Right cardiac atrium (tissue), 5 donors: ENCODE measurements around the gene UMOD. TPM values are rescaled to one million over a fixed set of nuclear protein-coding genes. Genes with fewer than 3 reads are reported as not detected.
A peak's percentile ranks its signal among the peaks of the same experiment; 100 is the strongest.
"Not testable (repeated sequence)": the region's sequence is repeated elsewhere in the genome, so short reads cannot be mapped to it uniquely, and the experiment has no call there.

Experiments
- ATAC-seq, 2 donors: fragments of 200-7000 bp; cut with Tn5 transposase; one replicate each; pipeline versions ENCODE4 v1.8.0 to v1.9.1; 2020; ENCODE audit warnings: moderate library complexity in 2 of 2, mild to moderate bottlenecking in 1 of 2
- DNase-seq, 3 donors: peaks; one replicate each; pipeline ENCODE4 v3.0.0-alpha.2; 2020
- H3K27ac ChIP-seq: one replicate; pipeline ENCODE4 v1.5.1; 2013; ENCODE audit warnings: mild to moderate bottlenecking, low read length, control low read depth, moderate library complexity
- H3K27me3 ChIP-seq: one replicate; pipeline ENCODE4 v1.6.1; 2013; ENCODE audit not compliant: control insufficient read depth, insufficient read depth
- H3K4me1 ChIP-seq: one replicate; pipeline ENCODE4 v1.6.1; 2013; ENCODE audit warnings: low read length; ENCODE audit not compliant: control insufficient read depth, insufficient read depth
- H3K4me3 ChIP-seq: one replicate; pipeline ENCODE4 v1.5.1; 2013; ENCODE audit warnings: low read length, control low read depth
- H3K9me3 ChIP-seq: one replicate; pipeline ENCODE4 v1.6.1; 2013; ENCODE audit warnings: low read length; ENCODE audit not compliant: control insufficient read depth
- WGBS: extraction: QIAGEN DNeasy Blood & Tissue Kit; methylation state at CpG from one replicate; pipeline ENCODE4 v1.1.7; 2013; 5-methylcytosine and 5-hydroxymethylcytosine counted together
- intact Hi-C, 4 donors: fragments of 100-400 bp; cut with DNase I; formaldehyde crosslinking; loops; one replicate each; pipeline versions ENCODE4 v1.11.0 to v1.14.0; 2022 to 2023
- polyA plus RNA-seq: library from polyadenylated mRNA; stranded (reverse); fragments of 200-250 nt; gene quantifications from one replicate; pipeline ENCODE4 v1.2.3, GENCODE V29; 2013
- total RNA-seq, 4 donors: library from RNA; stranded (reverse); fragmentation: NEBNext Ultra II Directional; extraction: Animal tissue kit (Norgen Biotek cat#: 25700); gene quantifications; one replicate each; pipeline ENCODE4 v1.2.1, GENCODE V29; 2021
- donor health status: healthy with polysubstance abuse.
- donor health status: DM: no; HTN: yes; CAD: no.
- donor health status: DM: no; HTN: no; CAD: no.
- donor health status: DM: no; HTN: yes; CAD: no; lungs with severe emphysema.
- donor health status: DM: yes; HTN: yes; CAD: no.

UMOD gene
- total and polyA plus RNA-seq, 5 donors, result not detected

- 78% methylated on average over 2 of the region's 2 CpGs for WGBS
- no peaks in the 10 kb centered on the region for H3K4me1 ChIP-seq
- H3K4me3 ChIP-seq, result no peak overlapping the region
- H3K27ac ChIP-seq, result no peak overlapping the region
- H3K27me3 ChIP-seq, result no peaks in the 10 kb centered on the region
- DNase-seq (no peak), ATAC-seq (peak in 1 of 2 donors; percentile 16)
- intact Hi-C loops, result no loop called here
- H3K9me3 ChIP-seq, result no peaks in the 10 kb centered on the region
Observed at GRCh38 chr16:20320178-20320577, 32.3 kb downstream of the UMOD start.

- no peaks in the 10 kb centered on the region for H3K27me3 ChIP-seq
- 69% methylated on average over 1 of the region's 1 CpG for WGBS
- H3K4me3 ChIP-seq, result no peak overlapping the region
- H3K27ac ChIP-seq, result no peak overlapping the region
- intact Hi-C loops, result no loop called here
- ATAC-seq, result no peak
- H3K9me3 ChIP-seq, result no peaks in the 10 kb centered on the region
- H3K4me1 ChIP-seq, result no peaks in the 10 kb centered on the region
- DNase-seq, result no peak
Observed at GRCh38 chr16:20319406-20319805, 33.1 kb downstream of the UMOD start.

GRCh38 chr16:20318437-20318836 lies 34.1 kb downstream of the UMOD start:
- DNase-seq (no peak), ATAC-seq (no peak)
- Histone ChIP-seq H3K9me3 (no peaks in the 10 kb centered on the region), H3K27me3 (no peaks in the 10 kb centered on the region), H3K4me3 (no peak overlapping the region), H3K27ac (no peak overlapping the region), H3K4me1 (no peaks in the 10 kb centered on the region)
- intact Hi-C loops, result no loop called here
- WGBS, result 67% methylated on average over 3 of the region's 3 CpGs

- H3K9me3 ChIP-seq, result no peaks in the 10 kb centered on the region
- 70% methylated on average over 7 of the region's 7 CpGs for WGBS
- intact Hi-C loops, result no loop called here
- no peaks in the 10 kb centered on the region for H3K4me1 ChIP-seq
- no peak for DNase-seq
- H3K27ac ChIP-seq, result no peak overlapping the region
- no peaks in the 10 kb centered on the region for H3K27me3 ChIP-seq
- H3K4me3 ChIP-seq, result no peak overlapping the region
- ATAC-seq, result no peak
Observed at GRCh38 chr16:20318006-20318405, 34.5 kb downstream of the UMOD start.

GRCh38 chr16:20317117-20317516 lies 35.4 kb downstream of the UMOD start:
- no peaks in the 10 kb centered on the region for H3K4me1 ChIP-seq
- H3K27me3 ChIP-seq, result no peaks in the 10 kb centered on the region
- H3K9me3 ChIP-seq, result no peaks in the 10 kb centered on the region
- 55% methylated on average over 8 of the region's 8 CpGs for WGBS
- ATAC-seq (no peak), DNase-seq (no peak)
- no peak overlapping the region for H3K4me3 ChIP-seq
- no peak overlapping the region for H3K27ac ChIP-seq
- intact Hi-C loops, result no loop called here

- H3K4me3 ChIP-seq, result no peak overlapping the region
- H3K27me3 ChIP-seq, result no peaks in the 10 kb centered on the region
- WGBS, result 56% methylated on average over 5 of the region's 5 CpGs
- intact Hi-C loops, result no loop called here
- ATAC-seq (no peak), DNase-seq (no peak)
- no peak overlapping the region for H3K27ac ChIP-seq
- H3K9me3 ChIP-seq, result no peaks in the 10 kb centered on the region
- H3K4me1 ChIP-seq, result no peaks in the 10 kb centered on the region
Observed at GRCh38 chr16:20316715-20317114, 35.8 kb downstream of the UMOD start.

- ATAC-seq (no peak), DNase-seq (no peak)
- WGBS, result 93% methylated on average over 6 of the region's 6 CpGs
- Histone ChIP-seq H3K4me1 (no peaks in the 10 kb centered on the region), H3K9me3 (no peaks in the 10 kb centered on the region), H3K4me3 (no peak overlapping the region), H3K27ac (no peak overlapping the region), H3K27me3 (no peaks in the 10 kb centered on the region)
- intact Hi-C loops, result no loop called here
Observed at GRCh38 chr16:20315764-20316163, 36.8 kb downstream of the UMOD start.

- intact Hi-C loops, result no loop called here
- no peaks in the 10 kb centered on the region for H3K4me1 ChIP-seq
- H3K4me3 ChIP-seq, result no peak overlapping the region
- no peaks in the 10 kb centered on the region for H3K9me3 ChIP-seq
- H3K27ac ChIP-seq, result no peak overlapping the region
- ATAC-seq (no peak), DNase-seq (no peak)
- WGBS, result 90% methylated on average over 3 of the region's 3 CpGs
- H3K27me3 ChIP-seq, result no peaks in the 10 kb centered on the region
Observed at GRCh38 chr16:20314575-20314974, 37.9 kb downstream of the UMOD start.

GRCh38 chr16:20313741-20314140 lies 38.8 kb downstream of the UMOD start:
- H3K9me3 ChIP-seq, result no peaks in the 10 kb centered on the region
- H3K27me3 ChIP-seq, result no peaks in the 10 kb centered on the region
- no peak for DNase-seq
- no peak overlapping the region for H3K4me3 ChIP-seq
- 86% methylated on average over 3 of the region's 3 CpGs for WGBS
- H3K4me1 ChIP-seq, result no peaks in the 10 kb centered on the region
- no peak for ATAC-seq
- intact Hi-C loops, result no loop called here
- H3K27ac ChIP-seq, result no peak overlapping the region

GRCh38 chr16:20312536-20313095 lies 39.9 kb downstream of the UMOD start:
- WGBS, result 84% methylated on average over 7 of the region's 7 CpGs
- H3K27me3 ChIP-seq, DNase-seq, H3K27ac ChIP-seq, H3K9me3 ChIP-seq, H3K4me3 ChIP-seq, ATAC-seq, H3K4me1 ChIP-seq, intact Hi-C loops: not testable (repeated sequence)

GRCh38 chr16:20311548-20311947 lies 41.0 kb downstream of the UMOD start:
- intact Hi-C loops, result no loop called here
- 68% methylated on average over 2 of the region's 2 CpGs for WGBS
- Histone ChIP-seq H3K9me3 (no peaks in the 10 kb centered on the region), H3K4me3 (no peak overlapping the region), H3K4me1 (no peaks in the 10 kb centered on the region), H3K27me3 (no peaks in the 10 kb centered on the region), H3K27ac (no peak overlapping the region)
- ATAC-seq (no peak), DNase-seq (no peak)
